ENCODE results near the gene CPT1C. TPM values are rescaled to one million over a fixed set of nuclear protein-coding genes. Genes with fewer than 3 reads are reported as not detected.
A peak's percentile ranks its signal among the peaks of the same experiment; 100 is the strongest.

Gene CPT1C
- total and polyA plus RNA-seq, 4 donors, result 0.37 to 0.75 (median 0.59) TPM

GRCh38 chr19:49676136-49676783 lies 14.7 kb upstream of the CPT1C start:
- H3K4me3 ChIP-seq (ENCODE audit: low read depth in 1 of 3, low read length in 3 of 3), result peak overlapping the region in 2 of 3 donors; percentile 14 to 61
- H3K36me3 ChIP-seq (ENCODE audit: control insufficient read depth in 4 of 4, insufficient read depth in 3 of 4, low read depth in 1 of 4, low read length in 3 of 4), result no peaks in the 10 kb centered on the region
- no peaks in the 10 kb centered on the region for H3K9me3 ChIP-seq (ENCODE audit: control insufficient read depth in 4 of 4, low read length in 3 of 4)
- H3K9ac ChIP-seq (ENCODE audit: low read depth in 1 of 2, low read length in 2 of 2), result peak overlapping the region; percentile 69 to 98
- WGBS, result 3% methylated on average over 27 of the region's 27 CpGs
- TF ChIP-seq RXRA (IDR thresholded peaks at IDR 0.05), result no peak
- TF ChIP-seq EGR1 (IDR thresholded peaks at IDR 0.05; ENCODE audit: low read depth in 2 of 2), result peak in 1 of 2 donors; percentile 72
- peak in 1 of 2 donors; percentile 41 for TF ChIP-seq JUND (IDR thresholded peaks at IDR 0.05)
- peak; percentile 75 for TF ChIP-seq MAX (IDR thresholded peaks at IDR 0.05)
- TF ChIP-seq REST (IDR thresholded peaks at IDR 0.05), result peak; percentile 32
- H3K27me3 ChIP-seq (ENCODE audit: control insufficient read depth in 4 of 4, insufficient read depth in 4 of 4, low read length in 3 of 4), result no peaks in the 10 kb centered on the region
- DNase-seq (ENCODE audit: low spot score), result no peak
- peaks cover 4 to 47% (median 26%) of the 10 kb centered on the region in 4 donors for H3K4me1 ChIP-seq (ENCODE audit: control insufficient read depth in 4 of 4, insufficient read depth in 4 of 4, low read length in 3 of 4)
- H3K27ac ChIP-seq (ENCODE audit: low read depth in 1 of 2, low read length in 2 of 2), result peak overlapping the region; percentile 91 to 92

GRCh38 chr19:49676784-49677230 lies 14.1 kb upstream of the CPT1C start:
- TF ChIP-seq FOXA2 (IDR thresholded peaks at IDR 0.05) (no peak), ZBTB33 (IDR thresholded peaks at IDR 0.05) (peak; percentile 39), RAD21 (IDR thresholded peaks at IDR 0.05) (no peak), JUND (IDR thresholded peaks at IDR 0.05) (peak; percentile 11 to 48), GABPA (IDR thresholded peaks at IDR 0.05 in 1 of 2, conservative IDR thresholded peaks at IDR 0.05 in 1 of 2) (peak; percentile 58 to 86), CTCF (IDR thresholded peaks at IDR 0.05; ENCODE audit: low read depth, low read length, missing input control) (no peak), SP1 (IDR thresholded peaks at IDR 0.05) (peak; percentile 96), REST (IDR thresholded peaks at IDR 0.05) (peak; percentile 44), YY1 (IDR thresholded peaks at IDR 0.05) (peak; percentile 88), EGR1 (IDR thresholded peaks at IDR 0.05; ENCODE audit: low read depth in 2 of 2) (peak; percentile 93 to 95), NR2F2 (IDR thresholded peaks at IDR 0.05) (no peak), HNF4A (conservative IDR thresholded peaks at IDR 0.05) (peak in 1 of 2 donors; percentile 65), RXRA (IDR thresholded peaks at IDR 0.05) (peak in 1 of 2 donors; percentile 67), TAF1 (conservative IDR thresholded peaks at IDR 0.05) (no peak)
- H3K4me1 ChIP-seq (ENCODE audit: control insufficient read depth in 4 of 4, insufficient read depth in 4 of 4, low read length in 3 of 4), result peaks cover 2 to 42% (median 24%) of the 10 kb centered on the region in 4 donors
- under 1% methylated on average over 34 of the region's 34 CpGs for WGBS

More at GRCh38 chr19:49676784-49677230, 14.1 kb upstream of the CPT1C start:
- Histone ChIP-seq H3K36me3 (ENCODE audit: control insufficient read depth in 4 of 4, insufficient read depth in 3 of 4, low read depth in 1 of 4, low read length in 3 of 4) (peaks cover 0 to 2% (median 2%) of the 10 kb centered on the region in 4 donors), H3K4me3 (ENCODE audit: low read depth in 1 of 3, low read length in 3 of 3) (peak overlapping the region; percentile 74 to 94 (median 85)), H3K27me3 (ENCODE audit: control insufficient read depth in 4 of 4, insufficient read depth in 4 of 4, low read length in 3 of 4) (no peaks in the 10 kb centered on the region), H3K27ac (ENCODE audit: low read depth in 1 of 2, low read length in 2 of 2) (peak overlapping the region; percentile 91 to 93), H3K9ac (ENCODE audit: low read depth in 1 of 2, low read length in 2 of 2) (peak overlapping the region; percentile 73 to 82), H3K9me3 (ENCODE audit: control insufficient read depth in 4 of 4, low read length in 3 of 4) (no peaks in the 10 kb centered on the region)
- DNase-seq (ENCODE audit: low spot score), result peak; percentile 99

Data from liver (tissue), 9 donors.